ENCODE results near the gene CTIF.

- TF ChIP-seq MAX (IDR thresholded peaks at IDR 0.05): no peak
- no peak for TF ChIP-seq CEBPB (IDR thresholded peaks at IDR 0.05)
- TF ChIP-seq CREB1 (IDR thresholded peaks at IDR 0.05; ENCODE audit: low read depth): no peak
- TF ChIP-seq REST (IDR thresholded peaks at IDR 0.05; ENCODE audit: low read depth): no peak
- no peak for TF ChIP-seq RAD21 (IDR thresholded peaks at IDR 0.05; ENCODE audit: low read depth)
- TF ChIP-seq USF1 (IDR thresholded peaks at IDR 0.05): no peak
- no peak for TF ChIP-seq EP300 (IDR thresholded peaks at IDR 0.05; ENCODE audit: borderline replicate concordance)
- TF ChIP-seq EGR1 (IDR thresholded peaks at IDR 0.05): no peak
- TF ChIP-seq TAF1 (IDR thresholded peaks at IDR 0.05; ENCODE audit: low read depth): no peak
- TF ChIP-seq ZBTB7A (IDR thresholded peaks at IDR 0.05; ENCODE audit: low read depth): no peak
- TF ChIP-seq FOXM1 (IDR thresholded peaks at IDR 0.05; ENCODE audit: borderline replicate concordance, low read depth): no peak
- no peak for TF ChIP-seq TCF12 (IDR thresholded peaks at IDR 0.05; ENCODE audit: low read depth)
- no peak for TF ChIP-seq YY1 (IDR thresholded peaks at IDR 0.05; ENCODE audit: low read depth)
- no peak for TF ChIP-seq TEAD4 (IDR thresholded peaks at IDR 0.05)
Measured at GRCh38 chr18:48672671-48673340, 134.0 kb downstream of the CTIF start.
